HG02588 (cell line): ENCODE data around the gene EFEMP1.

Experiments used
- ATAC-seq: cut with Tn5 transposase; IDR thresholded peaks from one replicate; pipeline ENCODE4 v1.9.1; 2021; ENCODE audit warnings: mild to moderate bottlenecking, moderate library complexity; ENCODE audit not compliant: unreplicated experiment

The EFEMP1 gene

GRCh38 chr2:55899881-55900280 is 23.7 kb downstream of the EFEMP1 start:
- ATAC-seq = no peak

GRCh38 chr2:55898386-55899040 is 25.1 kb downstream of the EFEMP1 start:
- no peak for ATAC-seq

- no peak for ATAC-seq
These were observed 26.9 kb downstream of the EFEMP1 start for GRCh38 chr2:55896633-55897032.

GRCh38 chr2:55894720-55895119 is 28.9 kb downstream of the EFEMP1 start:
- ATAC-seq = no peak

GRCh38 chr2:55891671-55892094 is 31.9 kb downstream of the EFEMP1 start:
- no peak for ATAC-seq

GRCh38 chr2:55888936-55889335 is 34.6 kb downstream of the EFEMP1 start:
- no peak for ATAC-seq

GRCh38 chr2:55887901-55888624 is 35.5 kb downstream of the EFEMP1 start:
- ATAC-seq = no peak

- no peak for ATAC-seq
These were observed 36.2 kb downstream of the EFEMP1 start for GRCh38 chr2:55887351-55887750.

GRCh38 chr2:55885944-55886281 is 37.7 kb downstream of the EFEMP1 start:
- no peak for ATAC-seq

- no peak for ATAC-seq
These were observed 38.2 kb downstream of the EFEMP1 start for GRCh38 chr2:55885127-55885943.

GRCh38 chr2:55883829-55884228 is 39.8 kb downstream of the EFEMP1 start:
- no peak for ATAC-seq

- no peak for ATAC-seq
These were observed 40.2 kb downstream of the EFEMP1 start for GRCh38 chr2:55883357-55883756.

GRCh38 chr2:55882954-55883353 is 40.6 kb downstream of the EFEMP1 start:
- no peak for ATAC-seq

GRCh38 chr2:55880416-55881143 is 43.0 kb downstream of the EFEMP1 start:
- ATAC-seq = no peak

GRCh38 chr2:55879976-55880375 is 43.6 kb downstream of the EFEMP1 start:
- ATAC-seq = no peak

GRCh38 chr2:55877087-55877436 is 46.5 kb downstream of the EFEMP1 start:
- no peak for ATAC-seq

- ATAC-seq = no peak
These were observed 47.0 kb downstream of the EFEMP1 start for GRCh38 chr2:55876429-55877086.

- ATAC-seq = peak; percentile 68
These were observed 48.0 kb downstream of the EFEMP1 start for GRCh38 chr2:55875434-55876135.

GRCh38 chr2:55874338-55874737 is 49.2 kb downstream of the EFEMP1 start:
- ATAC-seq = no peak

- ATAC-seq = no peak
These were observed 51.9 kb downstream of the EFEMP1 start for GRCh38 chr2:55871637-55872036.
